HG02571 (cell line): Measurements from ENCODE around the gene SMARCB1.

ENCODE experiments used
- ATAC-seq: cut with Tn5 transposase; IDR thresholded peaks from one replicate; pipeline ENCODE4 v1.9.1; 2021; ENCODE audit warnings: mild to moderate bottlenecking, moderate library complexity; ENCODE audit not compliant: unreplicated experiment

The SMARCB1 gene

GRCh38 chr22:23786752-23787599, at the start of gene SMARCB1:
Gene SMARCB1 (plus strand): TSS chr22:23786966. CDS start chr22:23787170, 204 bp downstream.
- ATAC-seq, result peak; percentile 64

GRCh38 chr22:23737696-23738095, 49.1 kb upstream of the SMARCB1 start:
- no peak for ATAC-seq

- no peak for ATAC-seq
These were observed 44.1 kb upstream of the SMARCB1 start for GRCh38 chr22:23742505-23743264.

GRCh38 chr22:23743303-23743705, 43.5 kb upstream of the SMARCB1 start:
- ATAC-seq, result no peak

GRCh38 chr22:23744001-23744400, 42.8 kb upstream of the SMARCB1 start:
- no peak for ATAC-seq

GRCh38 chr22:23744485-23744884, 42.3 kb upstream of the SMARCB1 start:
- no peak for ATAC-seq

- no peak for ATAC-seq
These were observed 41.0 kb upstream of the SMARCB1 start for GRCh38 chr22:23745791-23746190.

GRCh38 chr22:23749841-23750301, 36.9 kb upstream of the SMARCB1 start:
- no peak for ATAC-seq

GRCh38 chr22:23750367-23750713, 36.4 kb upstream of the SMARCB1 start:
- no peak for ATAC-seq

GRCh38 chr22:23750714-23751440, 35.9 kb upstream of the SMARCB1 start, which contains the start of gene ZNF70:
Gene ZNF70 (minus strand): TSS chr22:23751112. CDS start chr22:23745140, 5,972 bp downstream.
- peak; percentile 69 for ATAC-seq

- ATAC-seq, result no peak
These were observed 35.2 kb upstream of the SMARCB1 start for GRCh38 chr22:23751441-23751996.

- ATAC-seq, result no peak
These were observed 34.6 kb upstream of the SMARCB1 start for GRCh38 chr22:23752090-23752691.

GRCh38 chr22:23752750-23753149, 34.0 kb upstream of the SMARCB1 start:
- ATAC-seq, result no peak

GRCh38 chr22:23753385-23753784, 33.4 kb upstream of the SMARCB1 start:
- no peak for ATAC-seq

GRCh38 chr22:23754220-23754919, 32.4 kb upstream of the SMARCB1 start, which contains the start of gene VPREB3:
Gene VPREB3 (minus strand): TSS chr22:23754425. CDS start chr22:23754363, 62 bp downstream.
- no peak for ATAC-seq

GRCh38 chr22:23754980-23755636, 31.7 kb upstream of the SMARCB1 start:
- no peak for ATAC-seq

- no peak for ATAC-seq
These were observed 31.1 kb upstream of the SMARCB1 start for GRCh38 chr22:23755711-23756110.

GRCh38 chr22:23756891-23757290, 29.9 kb upstream of the SMARCB1 start:
- ATAC-seq, result no peak

- no peak for ATAC-seq
These were observed 27.2 kb upstream of the SMARCB1 start for GRCh38 chr22:23759566-23759965.
